H1 (cell line): ENCODE measurements around the gene MGAT4B. TPM values are rescaled to one million over a fixed set of nuclear protein-coding genes. Genes with fewer than 3 reads are reported as not detected.

Experiments used
- CBX8 ChIP-seq: fragments of 300-800, 300-1000 bp; sonication (generic); IDR thresholded peaks from 2 replicates; pipeline ENCODE4 v1.7.1; 2016; ENCODE audit warnings: low read depth, low read length, borderline replicate concordance
- CHD7 ChIP-seq: fragments of 300-600 bp; sonication (generic); IDR thresholded peaks from 2 replicates; pipeline ENCODE4 v1.7.1; 2012; ENCODE audit warnings: low read length, moderate library complexity, mild to moderate bottlenecking, inconsistent platforms; ENCODE audit not compliant: insufficient replicate concordance
- KDM5A ChIP-seq: fragments of 200-600 bp; IDR thresholded peaks from 2 replicates; pipeline ENCODE4 v1.7.1; 2012; ENCODE audit warnings: mild to moderate bottlenecking, low read length, inconsistent platforms, mixed read lengths
- SIN3A ChIP-seq, 2 experiments: IDR thresholded peaks in 1 of 2; conservative IDR thresholded peaks in 1 of 2; 2 replicates each; pipeline ENCODE4 v1.6.1; 2011 to 2012; ENCODE audit warnings: low read length in 2 of 2, improper control_type of control experiment in 1 of 2, low read depth in 1 of 2, mild to moderate bottlenecking in 1 of 2
- TEAD4 ChIP-seq: IDR thresholded peaks from 2 replicates; pipeline ENCODE4 v1.6.1; 2012; ENCODE audit warnings: low read depth, low read length, inconsistent platforms, mixed read lengths
- polyA plus RNA-seq, 7 experiments: library from polyadenylated mRNA; depleted of rRNA in 3 of 7; stranded (reverse) in 5 of 7; unstranded in 2 of 7; fragments of >200 nt in 5 of 7; fragments of 200-250 nt in 2 of 7; gene quantifications; 1 replicate in 5 of 7; 2 replicates in 1 of 7; 4 replicates in 1 of 7; pipeline versions ENCODE4 v1.2.1 to v1.2.3, GENCODE V29; 2011 to 2013; ENCODE audit warnings: missing spikeins in 2 of 7, mixed read lengths in 2 of 7
- total RNA-seq: library from RNA; stranded (reverse); fragmentation: NEBNext Ultra II Directional; extraction: Animal tissue kit (Norgen Biotek cat#: 25700); gene quantifications from 2 replicates; pipeline ENCODE4 v1.2.1, GENCODE V29; 2021

MGAT4B gene
- total and polyA plus RNA-seq, 2 of the 8 experiments (the other 6 are each of a cell fraction or from before 2014, with no cell fraction given): 116 to 128 TPM

GRCh38 chr5:179802207-179802883 lies 4.3 kb downstream of the MGAT4B start (continued):
- no peak for TF ChIP-seq CHD7
- no peak for TF ChIP-seq KDM5A
- no peak for TF ChIP-seq CBX8
- TF ChIP-seq TEAD4: no peak
- no peak for TF ChIP-seq SIN3A (conservative IDR thresholded peaks at IDR 0.05 in 1 of 2, IDR thresholded peaks at IDR 0.05 in 1 of 2; ENCODE audit: low read depth in 1 of 2, low read length in 2 of 2)
